HEK293 (cell line): ENCODE measurements around the gene ROR2.
A peak's percentile ranks its signal among the peaks of the same experiment; 100 is the strongest.

Experiments
- CTCF ChIA-PET: fragments of 350-600 bp; formaldehyde crosslinking; extraction: SDS; loops from one replicate; lab custom pipeline; 2021; ENCODE audit warnings: antibody characterized with exemption; lab: Yijun Ruan, JAX
- POLR2A ChIA-PET: fragments of 300-600 bp; formaldehyde crosslinking; extraction: SDS; loops from one replicate; lab custom pipeline; 2020; ENCODE audit warnings: antibody characterized with exemption, inconsistent platforms; lab: Yijun Ruan, JAX
- H3K27ac ChIP-seq: fragments of 200-500 bp; sonication (Bioruptor generic); 2 replicates; pipeline ENCODE4 v1.5.1; 2014; ENCODE audit warnings: low read depth, low read length, control low read depth, inconsistent platforms; ENCODE audit errors: extremely low read depth
- H3K36me3 ChIP-seq, 2 experiments: fragments of 200-500 bp in 1 of 2; sonication (Bioruptor generic) in 1 of 2; 1 replicate in 1 of 2; 2 replicates in 1 of 2; pipeline ENCODE4 v1.5.1; 2014 to 2017; ENCODE audit warnings: inconsistent platforms in 2 of 2, low read length in 2 of 2; ENCODE audit not compliant: control insufficient read depth in 2 of 2, insufficient read depth in 1 of 2
- H3K4me1 ChIP-seq: fragments of 200-500 bp; sonication (Bioruptor generic); 2 replicates; pipeline ENCODE4 v1.5.1; 2014; ENCODE audit warnings: mild to moderate bottlenecking, low read length, inconsistent platforms; ENCODE audit not compliant: control insufficient read depth, insufficient read depth
- H3K4me3 ChIP-seq: 2 replicates; pipeline ENCODE4 v1.5.1; 2011; ENCODE audit warnings: low read depth, mild to moderate bottlenecking, control low read depth, low read length, moderate library complexity
- H3K9me3 ChIP-seq: fragments of 200-500 bp; sonication (Bioruptor generic); 2 replicates; pipeline ENCODE4 v1.5.1; 2014; ENCODE audit warnings: low read depth, low read length, inconsistent platforms; ENCODE audit not compliant: control insufficient read depth, insufficient read depth
- BCL6B ChIP-seq: fragments of 450-650 bp; formaldehyde crosslinking; IDR thresholded peaks from 2 replicates; pipeline ENCODE4 v1.5.1; 2017; ENCODE audit warnings: missing biosample characterization, missing genetic modification characterization
- GFI1B ChIP-seq: fragments of 450-650 bp; formaldehyde crosslinking; IDR thresholded peaks from 2 replicates; pipeline ENCODE4 v1.5.1; 2016; ENCODE audit warnings: missing biosample characterization, missing genetic modification characterization
- HOXA7 ChIP-seq: sonication (generic); formaldehyde crosslinking; IDR thresholded peaks from 2 replicates; pipeline ENCODE4 v1.8.1; 2022; ENCODE audit warnings: missing genetic modification reagents, borderline replicate concordance
- IKZF3 ChIP-seq: fragments of 450-650 bp; IDR thresholded peaks from 2 replicates; pipeline ENCODE4 v1.5.0; 2018; ENCODE audit warnings: missing biosample characterization, mild to moderate bottlenecking, missing genetic modification characterization, moderate library complexity
- KLF16 ChIP-seq: fragments of 450-650 bp; formaldehyde crosslinking; IDR thresholded peaks from 2 replicates; pipeline ENCODE4 v1.5.1; 2017; ENCODE audit warnings: missing biosample characterization, missing genetic modification characterization
- OVOL3 ChIP-seq: fragments of 450-650 bp; formaldehyde crosslinking; IDR thresholded peaks from 2 replicates; pipeline ENCODE4 v1.5.1; 2016; ENCODE audit warnings: missing biosample characterization, missing genetic modification characterization
- PRDM1 ChIP-seq: fragments of 450-650 bp; formaldehyde crosslinking; IDR thresholded peaks from 2 replicates; pipeline ENCODE4; 2016; ENCODE audit warnings: missing biosample characterization, missing genetic modification characterization
- TRIM28 ChIP-seq: IDR thresholded peaks from 2 replicates; pipeline ENCODE4 v1.6.1; 2011; ENCODE audit warnings: low read length, control low read depth, borderline replicate concordance
- ZBTB10 ChIP-seq: fragments of 450-650 bp; formaldehyde crosslinking; IDR thresholded peaks from 2 replicates; pipeline ENCODE4 v1.5.1; 2016; ENCODE audit warnings: missing biosample characterization, missing genetic modification characterization
- ZBTB17 ChIP-seq: fragments of 450-650 bp; formaldehyde crosslinking; IDR thresholded peaks from 2 replicates; pipeline ENCODE4 v1.5.1; 2016; ENCODE audit warnings: missing biosample characterization, missing genetic modification characterization
- ZBTB48 ChIP-seq: fragments of 450-650 bp; formaldehyde crosslinking; IDR thresholded peaks from 2 replicates; pipeline ENCODE4 v1.5.1; 2016; ENCODE audit warnings: missing biosample characterization, missing genetic modification characterization
- ZBTB49 ChIP-seq: fragments of 450-650 bp; formaldehyde crosslinking; IDR thresholded peaks from 2 replicates; pipeline ENCODE4 v1.5.1; 2016; ENCODE audit warnings: missing biosample characterization, missing genetic modification characterization, low read depth
- ZEB2 ChIP-seq: fragments of 450-650 bp; formaldehyde crosslinking; IDR thresholded peaks from 2 replicates; pipeline ENCODE4 v1.5.1; 2016; ENCODE audit warnings: missing biosample characterization, missing genetic modification characterization
- ZNF138 ChIP-seq: fragments of 450-650 bp; formaldehyde crosslinking; IDR thresholded peaks from 2 replicates; pipeline ENCODE4 v1.5.1; 2016; ENCODE audit warnings: missing biosample characterization, missing genetic modification characterization, borderline replicate concordance
- ZNF2 ChIP-seq: fragments of 450-650 bp; formaldehyde crosslinking; IDR thresholded peaks from 2 replicates; pipeline ENCODE4 v1.5.1; 2016; ENCODE audit warnings: missing biosample characterization, missing genetic modification characterization
- ZNF223 ChIP-seq: fragments of 450-650 bp; formaldehyde crosslinking; IDR thresholded peaks from 2 replicates; pipeline ENCODE4 v1.5.1; 2016; ENCODE audit warnings: missing biosample characterization, missing genetic modification characterization
- ZNF324 ChIP-seq: fragments of 450-650 bp; formaldehyde crosslinking; IDR thresholded peaks from 2 replicates; pipeline ENCODE4 v1.5.1; 2016; ENCODE audit warnings: missing biosample characterization, missing genetic modification characterization
- ZNF335 ChIP-seq: fragments of 450-650 bp; formaldehyde crosslinking; conservative IDR thresholded peaks from 2 replicates; pipeline ENCODE4 v1.5.1; 2016; ENCODE audit warnings: missing biosample characterization, missing genetic modification characterization
- ZNF341 ChIP-seq: fragments of 450-650 bp; formaldehyde crosslinking; IDR thresholded peaks from 2 replicates; pipeline ENCODE4; 2016; ENCODE audit warnings: low read depth, missing biosample characterization, missing genetic modification characterization
- ZNF366 ChIP-seq: fragments of 450-650 bp; formaldehyde crosslinking; conservative IDR thresholded peaks from 2 replicates; pipeline ENCODE4 v1.5.1; 2016; ENCODE audit warnings: missing biosample characterization, missing genetic modification characterization
- ZNF394 ChIP-seq: fragments of 450-650 bp; formaldehyde crosslinking; IDR thresholded peaks from 2 replicates; pipeline ENCODE4 v1.5.1; 2016; ENCODE audit warnings: missing biosample characterization, missing genetic modification characterization, mild to moderate bottlenecking, moderate library complexity, borderline replicate concordance
- ZNF510 ChIP-seq: fragments of 450-650 bp; formaldehyde crosslinking; IDR thresholded peaks from 2 replicates; pipeline ENCODE4 v1.5.1; 2018; ENCODE audit warnings: mild to moderate bottlenecking, missing genetic modification characterization, missing biosample characterization; ENCODE audit not compliant: insufficient replicate concordance
- ZNF558 ChIP-seq: fragments of 450-650 bp; formaldehyde crosslinking; IDR thresholded peaks from 2 replicates; pipeline ENCODE4 v1.5.1; 2016; ENCODE audit warnings: missing biosample characterization, missing genetic modification characterization
- ZNF596 ChIP-seq: fragments of 450-650 bp; IDR thresholded peaks from 2 replicates; pipeline ENCODE4 v1.5.0; 2018; ENCODE audit warnings: missing biosample characterization, mild to moderate bottlenecking, missing genetic modification characterization, moderate library complexity
- ZNF624 ChIP-seq: fragments of 450-650 bp; formaldehyde crosslinking; IDR thresholded peaks from 2 replicates; pipeline ENCODE4 v1.5.1; 2017; ENCODE audit warnings: missing biosample characterization, missing genetic modification characterization
- ZNF626 ChIP-seq: fragments of 450-650 bp; sonication (Bioruptor Pico); formaldehyde crosslinking; IDR thresholded peaks from 2 replicates; pipeline ENCODE4 v1.5.1; 2018; ENCODE audit warnings: missing biosample characterization, missing genetic modification characterization, inconsistent platforms
- ZNF654 ChIP-seq: fragments of 450-650 bp; formaldehyde crosslinking; IDR thresholded peaks from 2 replicates; pipeline ENCODE4 v1.5.1; 2016; ENCODE audit warnings: low read depth, missing biosample characterization, missing genetic modification characterization
- ZNF692 ChIP-seq: fragments of 450-650 bp; formaldehyde crosslinking; IDR thresholded peaks from 2 replicates; pipeline ENCODE4 v1.5.1; 2016; ENCODE audit warnings: missing biosample characterization, missing genetic modification characterization
- ZNF776 ChIP-seq: fragments of 450-650 bp; formaldehyde crosslinking; IDR thresholded peaks from 2 replicates; pipeline ENCODE4 v1.5.0; 2017; ENCODE audit warnings: missing biosample characterization, missing genetic modification characterization, borderline replicate concordance
- ZNF843 ChIP-seq: fragments of 450-650 bp; formaldehyde crosslinking; IDR thresholded peaks from 2 replicates; pipeline ENCODE4 v1.5.1; 2016; ENCODE audit warnings: missing biosample characterization, missing genetic modification characterization
- ZSCAN30 ChIP-seq: fragments of 450-650 bp; IDR thresholded peaks from 2 replicates; pipeline ENCODE4 v1.5.1; 2018; ENCODE audit warnings: missing biosample characterization, mild to moderate bottlenecking, missing genetic modification characterization, moderate library complexity

Gene ROR2

DNA sequence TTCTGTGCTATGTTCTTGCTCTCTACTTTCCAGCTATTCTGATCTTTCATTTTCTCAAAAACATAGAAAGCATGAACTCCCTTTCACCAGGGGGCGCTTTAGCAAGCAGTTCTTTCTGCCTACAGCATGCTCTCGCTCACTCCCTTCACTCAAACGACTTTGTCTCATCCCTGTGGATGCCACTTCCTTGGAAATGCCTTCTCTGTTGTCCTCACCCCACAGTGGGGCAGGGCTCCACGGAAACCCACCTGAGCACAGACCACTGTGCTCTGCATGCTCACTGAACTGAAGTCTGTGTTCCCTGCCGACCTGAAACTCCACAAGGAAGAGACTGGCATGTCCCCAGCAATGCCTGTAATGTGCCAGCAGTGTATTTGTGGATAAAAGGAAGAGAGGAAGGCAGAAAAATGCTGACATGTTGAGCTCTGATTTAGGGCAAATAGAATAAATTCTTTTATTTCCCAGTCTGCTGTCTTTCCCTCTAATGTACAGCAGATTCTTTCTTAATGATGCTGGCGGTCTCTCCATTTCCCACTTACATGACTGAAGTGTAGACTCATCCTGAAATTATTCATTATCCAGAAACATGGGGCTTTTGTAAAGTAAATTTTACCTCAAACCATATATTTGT, 4.9 kb upstream of the ROR2 start:
- Histone ChIP-seq H3K36me3 (no peaks in the 10 kb centered on the region), H3K27ac (no peak overlapping the region), H3K4me3 (peak overlapping the region; percentile 5; the same call in 1 of the 2 replicates), H3K4me1 (no peaks in the 10 kb centered on the region), H3K9me3 (no peaks in the 10 kb centered on the region)
- ChIA-PET CTCF (interaction anchor here (0.6 to 8.3 kb wide), 49 partner anchors 9 to 1021 kb away, joined by 3 to 166 read pairs (median 4); no protein-coding TSS in a partner anchor), POLR2A (interaction anchor here (0.6 to 0.9 kb wide), 2 partner anchors 9 to 640 kb away, joined by 3 read pairs; no protein-coding TSS in a partner anchor)
- no peak for TF ChIP-seq ZSCAN30 (tag by site-specific recombination)
- TF ChIP-seq ZNF510 (tag by site-specific recombination): no peak
- TF ChIP-seq ZNF692 (tag by site-specific recombination): no peak
- TF ChIP-seq ZNF624: no peak
- no peak for TF ChIP-seq OVOL3 (tag by site-specific recombination)
- no peak for TF ChIP-seq ZNF341
- TF ChIP-seq ZBTB49 (tag by site-specific recombination): no peak
- TF ChIP-seq ZBTB17 (tag by site-specific recombination): peak; percentile 37; the same call in 1 of the 2 replicates
- TF ChIP-seq ZNF335 (tag by site-specific recombination): peak; percentile 56
- TF ChIP-seq ZNF324 (tag by site-specific recombination): no peak
- TF ChIP-seq ZNF596: no peak
- no peak for TF ChIP-seq ZNF776
- no peak for TF ChIP-seq ZNF223 (tag by site-specific recombination)
- no peak for TF ChIP-seq KLF16 (tag by site-specific recombination)
- 0 out of 2 replicates have a peak, but pooled peaks have one; percentile 29 for TF ChIP-seq ZNF366 (tag by site-specific recombination)
- no peak for TF ChIP-seq GFI1B
- no peak for TF ChIP-seq ZNF843 (tag by site-specific recombination)
- peak; percentile 20; the same call in 1 of the 2 replicates for TF ChIP-seq ZNF654 (tag by site-specific recombination)
- TF ChIP-seq ZEB2 (tag by site-specific recombination): no peak
- peak; percentile 69; the same call in 1 of the 2 replicates for TF ChIP-seq ZNF2 (tag by site-specific recombination)
- TF ChIP-seq IKZF3: 0 out of 2 replicates have a peak, but pooled peaks have one; percentile 27
- peak; percentile 75 for TF ChIP-seq BCL6B (tag by site-specific recombination)
- TF ChIP-seq TRIM28: 0 out of 2 replicates have a peak, but pooled peaks have one; percentile 14
- TF ChIP-seq ZNF138 (tag by site-specific recombination): no peak
- TF ChIP-seq HOXA7 (CRISPR knock-in tag): no peak
- TF ChIP-seq PRDM1 (tag by site-specific recombination): peak; percentile 88
- TF ChIP-seq ZBTB10: no peak
- TF ChIP-seq ZNF558 (tag by site-specific recombination): no peak
- no peak for TF ChIP-seq ZBTB48 (tag by site-specific recombination)
- TF ChIP-seq ZNF626: no peak
- TF ChIP-seq ZNF394: no peak
